OCI-LY1 (cell line): Measurements from ENCODE around the gene DAPK2.

Experiments
- H2AFZ ChIP-seq: fragments of 200-600 bp; sonication (generic), shearing (Covaris generic); 2 replicates; pipeline ENCODE4 v1.6.0; 2014; ENCODE audit warnings: antibody characterized with exemption, mild to moderate bottlenecking, low read length
- H3F3A ChIP-seq: fragments of 200-600 bp; sonication (generic), shearing (Covaris generic); 2 replicates; pipeline ENCODE4 v1.6.0; 2014; ENCODE audit warnings: mild to moderate bottlenecking, antibody characterized with exemption, low read length, moderate library complexity; ENCODE audit not compliant: insufficient read depth
- H3K27ac ChIP-seq: fragments of 200-600 bp; sonication (generic); 2 replicates; pipeline ENCODE4 v1.5.1; 2014; ENCODE audit warnings: low read length, mixed run types, mild to moderate bottlenecking, low read depth; ENCODE audit not compliant: poor library complexity, severe bottlenecking
- H3K27me3 ChIP-seq: fragments of 200-600 bp; sonication (generic); 2 replicates; pipeline ENCODE4 v1.6.0; 2014; ENCODE audit warnings: antibody characterized with exemption, mild to moderate bottlenecking, low read length, moderate library complexity; ENCODE audit not compliant: insufficient read depth
- H3K36me3 ChIP-seq: fragments of 200-600 bp; sonication (generic); 2 replicates; pipeline ENCODE4 v1.6.1; 2014; ENCODE audit warnings: mild to moderate bottlenecking, antibody characterized with exemption, low read length, moderate library complexity, mixed read lengths; ENCODE audit not compliant: insufficient read depth
- H3K4me1 ChIP-seq: fragments of 200-600 bp; sonication (generic); 2 replicates; pipeline ENCODE4 v1.5.1; 2014; ENCODE audit warnings: mild to moderate bottlenecking, low read length, moderate library complexity; ENCODE audit not compliant: insufficient read depth, severe bottlenecking
- H3K4me2 ChIP-seq: fragments of 200-600 bp; sonication (generic), shearing (Covaris generic); 2 replicates; pipeline ENCODE4 v1.6.1; 2014; ENCODE audit warnings: low read length
- H3K4me3 ChIP-seq: fragments of 200-600 bp; sonication (generic); 2 replicates; pipeline ENCODE4 v1.5.1; 2014; ENCODE audit warnings: low read length, low read depth, mild to moderate bottlenecking, mixed read lengths; ENCODE audit not compliant: poor library complexity, severe bottlenecking
- H3K79me2 ChIP-seq: fragments of 200-600 bp; shearing (Covaris generic); 2 replicates; pipeline ENCODE4 v1.6.1; 2016; ENCODE audit warnings: mixed run types, low read length, mixed read lengths; ENCODE audit not compliant: insufficient read depth
- H3K9ac ChIP-seq: fragments of 200-600 bp; sonication (generic), shearing (Covaris generic); 2 replicates; pipeline ENCODE4 v1.6.1; 2014; ENCODE audit warnings: mild to moderate bottlenecking, low read length, mixed read lengths
- H3K9me2 ChIP-seq: fragments of 200-600 bp; sonication (generic), shearing (Covaris generic); 2 replicates; pipeline ENCODE4 v1.6.1; 2014; ENCODE audit warnings: low read depth, mild to moderate bottlenecking, low read length, mixed read lengths
- H3K9me3 ChIP-seq: fragments of 200-600 bp; shearing (Covaris generic); 2 replicates; pipeline ENCODE4 v1.6.1; 2014; ENCODE audit warnings: low read length, mixed read lengths
- H4K20me1 ChIP-seq: fragments of 200-600 bp; sonication (generic), shearing (Covaris generic); 2 replicates; pipeline ENCODE4 v1.6.0; 2016; ENCODE audit warnings: mild to moderate bottlenecking, low read length; ENCODE audit not compliant: insufficient read depth
- CTCF ChIP-seq: fragments of 200-600 bp; sonication (generic), shearing (Covaris generic); IDR thresholded peaks from 2 replicates; pipeline ENCODE4 v1.5.1; 2017; ENCODE audit warnings: mild to moderate bottlenecking, antibody characterized with exemption, low read length, moderate library complexity, mixed read lengths
- EZH2 ChIP-seq: fragments of 200-600 bp; sonication (generic), shearing (Covaris generic); IDR thresholded peaks from 2 replicates; pipeline ENCODE4 v1.8.0; 2017; ENCODE audit warnings: borderline replicate concordance, mixed run types, mild to moderate bottlenecking, antibody characterized with exemption, low read length, moderate library complexity, mixed read lengths

DAPK2 gene

GRCh38 chr15:64009241-64009640 lies 37.0 kb downstream of the DAPK2 start:
- Histone ChIP-seq H3K27me3 (no peaks in the 10 kb centered on the region), H3K36me3 (no peaks in the 10 kb centered on the region), H4K20me1 (no peaks in the 10 kb centered on the region), H3K9ac (peak overlapping the region; percentile 55; the same call in 1 of the 2 replicates), H3K4me3 (peak overlapping the region; percentile 3), H3K9me2 (no peaks in the 10 kb centered on the region), H3K9me3 (no peaks in the 10 kb centered on the region), H3K27ac (peak overlapping the region; percentile 96), H2AFZ (no peak overlapping the region), H3K79me2 (no peaks in the 10 kb centered on the region), H3F3A (0 out of 2 replicates have a peak, but pooled peaks cover 2% of the 10 kb centered on the region), H3K4me1 (peaks cover 70% of the 10 kb centered on the region), H3K4me2 (peak overlapping the region; percentile 54; the same call in 1 of the 2 replicates)
- TF ChIP-seq CTCF = no peak
- no peak for TF ChIP-seq EZH2

GRCh38 chr15:64008177-64008576 lies 38.1 kb downstream of the DAPK2 start:
- Histone ChIP-seq H2AFZ (no peak overlapping the region), H3K36me3 (no peaks in the 10 kb centered on the region), H3K27ac (peak overlapping the region; percentile 96), H3K27me3 (no peaks in the 10 kb centered on the region), H3K9me3 (no peaks in the 10 kb centered on the region), H3K9ac (no peak overlapping the region; the same call in 1 of the 2 replicates), H3K4me1 (peaks cover 59% of the 10 kb centered on the region), H3F3A (0 out of 2 replicates have a peak, but pooled peaks cover 2% of the 10 kb centered on the region), H3K4me2 (no peak overlapping the region; the same call in 1 of the 2 replicates), H3K9me2 (no peaks in the 10 kb centered on the region), H3K79me2 (no peaks in the 10 kb centered on the region), H3K4me3 (no peak overlapping the region), H4K20me1 (no peaks in the 10 kb centered on the region)
- no peak for TF ChIP-seq CTCF

- Histone ChIP-seq H3K9me2 (no peaks in the 10 kb centered on the region), H3K4me1 (peaks cover 46% of the 10 kb centered on the region), H3F3A (0 out of 2 replicates have a peak, but pooled peaks cover 2% of the 10 kb centered on the region), H3K4me3 (no peak overlapping the region), H3K4me2 (no peak overlapping the region), H3K27ac (no peak overlapping the region), H4K20me1 (no peaks in the 10 kb centered on the region), H3K27me3 (no peaks in the 10 kb centered on the region), H3K9me3 (no peaks in the 10 kb centered on the region), H3K9ac (no peak overlapping the region), H2AFZ (no peak overlapping the region), H3K79me2 (no peaks in the 10 kb centered on the region), H3K36me3 (no peaks in the 10 kb centered on the region)
- TF ChIP-seq CTCF (no peak), EZH2 (no peak)
Measured at GRCh38 chr15:64006642-64007041, 39.6 kb downstream of the DAPK2 start.
